Tibial artery (tissue), 4 donors: ENCODE measurements around the gene DST.

Source experiments
- DNase-seq, 2 donors: peaks; one replicate each; pipeline ENCODE4 v3.0.0-alpha.2; 2019
- H3K27ac ChIP-seq, 2 donors: fragments of 200-600 bp; sonication (generic) in 1 of 2; 1 replicate in 1 of 2; 2 replicates in 1 of 2; pipeline ENCODE4 v1.5.1; 2018 to 2019; ENCODE audit warnings: mild to moderate bottlenecking in 1 of 2
- H3K27me3 ChIP-seq, 2 donors: fragments of 200-600 bp; sonication (generic) in 1 of 2; one replicate each; pipeline versions ENCODE4 v1.5.1 to v1.6.0; 2016 to 2019
- H3K36me3 ChIP-seq, 3 donors: fragments of 200-600 bp; sonication (generic) in 2 of 3; one replicate each; pipeline ENCODE4 v1.5.1; 2016 to 2019; ENCODE audit warnings: mild to moderate bottlenecking in 2 of 3
- H3K4me1 ChIP-seq, 4 donors: fragments of 200-600 bp; sonication (generic) in 2 of 4; 1 replicate in 3 of 4; 2 replicates in 1 of 4; pipeline ENCODE4 v1.5.1; 2016 to 2019
- H3K4me3 ChIP-seq, 2 donors: fragments of 200-600 bp; sonication (generic) in 1 of 2; 1 replicate in 1 of 2; 2 replicates in 1 of 2; pipeline ENCODE4 v1.5.1; 2018 to 2019; ENCODE audit warnings: mild to moderate bottlenecking in 2 of 2
- H3K9me3 ChIP-seq, 3 donors: fragments of 200-600 bp; sonication (generic) in 1 of 3; one replicate each; pipeline ENCODE4 v1.5.1; 2016 to 2019
- CTCF ChIP-seq, 2 experiments: fragments of 200-600 bp in 1 of 2; fragments of 450-650 bp in 1 of 2; IDR thresholded peaks; one replicate each; pipeline ENCODE4 v1.5.1; 2017 to 2019; ENCODE audit warnings: antibody characterized with exemption in 2 of 2, mild to moderate bottlenecking in 1 of 2, moderate library complexity in 1 of 2
- intact Hi-C: fragments of 100-400 bp; cut with DNase I; formaldehyde crosslinking; loops from one replicate; pipeline ENCODE4 v1.15.0; 2023; ENCODE audit warnings: low total_unique reads

The DST gene

DNA sequence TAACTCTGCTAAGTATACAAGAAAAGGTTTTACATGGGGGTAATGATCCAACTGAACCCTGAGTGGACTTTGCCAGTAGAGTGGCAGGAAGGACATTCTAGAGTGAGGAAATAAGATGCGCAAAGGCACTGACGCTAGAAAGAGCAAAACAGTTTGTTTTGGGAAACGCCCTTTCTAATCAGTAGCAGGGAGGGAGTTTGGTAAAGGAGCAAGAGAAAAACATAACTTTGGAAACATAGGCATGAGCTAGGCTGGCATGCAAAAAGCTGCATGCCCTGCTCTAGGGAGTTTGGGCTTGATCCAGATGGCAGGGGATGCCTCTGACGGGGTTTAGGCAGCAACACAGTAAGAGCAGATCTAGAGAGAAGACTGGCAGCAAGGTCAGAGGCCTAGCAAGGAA, 135.2 kb downstream of the DST start:
- H3K4me1 ChIP-seq: peaks cover 6 to 74% (median 36%) of the 10 kb centered on the region in 4 donors
- DNase-seq: peak; percentile 30 to 79
- no peaks in the 10 kb centered on the region for H3K27me3 ChIP-seq
- H3K9me3 ChIP-seq: no peaks in the 10 kb centered on the region
- peaks cover 35 to 58% (median 52%) of the 10 kb centered on the region in 3 donors for H3K36me3 ChIP-seq
- H3K4me3 ChIP-seq: no peak overlapping the region
- H3K27ac ChIP-seq: peak overlapping the region; percentile 76 to 78
- intact Hi-C loops: loop anchor here (2.0 kb wide), 1 partner anchor 33 kb away; no protein-coding TSS in a partner anchor
- TF ChIP-seq CTCF (IDR thresholded peaks at IDR 0.05): no peak

GRCh38 chr6:56505512-56506260, 137.0 kb downstream of the DST start:
- intact Hi-C loops: loop anchor here (2.0 kb wide), 1 partner anchor 35 kb away; no protein-coding TSS in a partner anchor

GRCh38 chr6:56501993-56502392, 140.7 kb downstream of the DST start:
- intact Hi-C loops: no loop called here
- H3K27ac ChIP-seq: peak overlapping the region; percentile 41 to 47

More at GRCh38 chr6:56505512-56506260, 137.0 kb downstream of the DST start:
- Histone ChIP-seq H3K27ac (peak overlapping the region; percentile 76 to 78), H3K36me3 (peaks cover 26 to 57% (median 55%) of the 10 kb centered on the region in 3 donors), H3K4me3 (no peak overlapping the region), H3K4me1 (peaks cover 6 to 79% (median 34%) of the 10 kb centered on the region in 4 donors), H3K27me3 (no peaks in the 10 kb centered on the region), H3K9me3 (no peaks in the 10 kb centered on the region)
- TF ChIP-seq CTCF (IDR thresholded peaks at IDR 0.05): no peak
- no peak for DNase-seq

GRCh38 chr6:56499095-56499494, 143.6 kb downstream of the DST start:
- peaks cover 0 to 68% (median 2%) of the 10 kb centered on the region in 4 donors for H3K4me1 ChIP-seq
- TF ChIP-seq CTCF (IDR thresholded peaks at IDR 0.05): no peak
- H3K27ac ChIP-seq: peak overlapping the region; percentile 47 to 53

More at GRCh38 chr6:56501993-56502392, 140.7 kb downstream of the DST start:
- Histone ChIP-seq H3K36me3 (peaks cover 19 to 68% (median 52%) of the 10 kb centered on the region in 3 donors), H3K4me3 (no peak overlapping the region), H3K9me3 (no peaks in the 10 kb centered on the region), H3K27me3 (no peaks in the 10 kb centered on the region), H3K4me1 (peaks cover 3 to 88% (median 17%) of the 10 kb centered on the region in 4 donors)
- DNase-seq: no peak
- TF ChIP-seq CTCF (IDR thresholded peaks at IDR 0.05): no peak

DNA sequence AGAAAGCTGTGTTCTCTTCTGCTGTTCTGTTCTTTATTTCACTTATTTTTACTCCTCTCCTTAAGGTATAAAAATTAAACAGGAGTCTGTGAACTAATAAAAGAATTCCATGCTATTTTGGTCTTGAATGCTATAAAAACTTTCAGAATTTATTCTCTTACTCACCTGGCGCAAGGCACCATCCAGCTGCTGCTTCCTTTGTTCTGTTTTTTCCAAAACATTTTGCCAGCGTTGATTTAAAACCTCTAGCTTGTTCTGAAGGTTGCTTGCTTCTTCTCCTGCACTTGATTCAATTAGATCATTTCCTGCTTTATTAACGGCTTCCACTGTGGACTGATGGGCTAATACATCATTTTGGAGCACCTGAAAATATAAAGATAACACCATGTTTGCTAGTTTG, 145.0 kb downstream of the DST start:
- no peak overlapping the region for H3K4me3 ChIP-seq
- intact Hi-C loops: no loop called here
- no peak for TF ChIP-seq CTCF (IDR thresholded peaks at IDR 0.05)
- H3K27ac ChIP-seq: peak overlapping the region in 1 of 2 donors; percentile 47
- DNase-seq: no peak
- H3K9me3 ChIP-seq: no peaks in the 10 kb centered on the region
- H3K4me1 ChIP-seq: peaks cover 0 to 77% (median 2%) of the 10 kb centered on the region in 4 donors
- peaks cover 33 to 62% (median 57%) of the 10 kb centered on the region in 3 donors for H3K36me3 ChIP-seq
- H3K27me3 ChIP-seq: no peaks in the 10 kb centered on the region

More at GRCh38 chr6:56499095-56499494, 143.6 kb downstream of the DST start:
- intact Hi-C loops: no loop called here
- no peak for DNase-seq
- Histone ChIP-seq H3K9me3 (no peaks in the 10 kb centered on the region), H3K36me3 (peaks cover 29 to 69% (median 63%) of the 10 kb centered on the region in 3 donors), H3K27me3 (no peaks in the 10 kb centered on the region), H3K4me3 (no peak overlapping the region)
